ENCODE results near the gene ZC3HAV1L.
"Not testable (repeated sequence)": the region's sequence is repeated elsewhere in the genome, so short reads cannot be mapped to it uniquely, and the experiment has no call there.

The ZC3HAV1L gene

DNA sequence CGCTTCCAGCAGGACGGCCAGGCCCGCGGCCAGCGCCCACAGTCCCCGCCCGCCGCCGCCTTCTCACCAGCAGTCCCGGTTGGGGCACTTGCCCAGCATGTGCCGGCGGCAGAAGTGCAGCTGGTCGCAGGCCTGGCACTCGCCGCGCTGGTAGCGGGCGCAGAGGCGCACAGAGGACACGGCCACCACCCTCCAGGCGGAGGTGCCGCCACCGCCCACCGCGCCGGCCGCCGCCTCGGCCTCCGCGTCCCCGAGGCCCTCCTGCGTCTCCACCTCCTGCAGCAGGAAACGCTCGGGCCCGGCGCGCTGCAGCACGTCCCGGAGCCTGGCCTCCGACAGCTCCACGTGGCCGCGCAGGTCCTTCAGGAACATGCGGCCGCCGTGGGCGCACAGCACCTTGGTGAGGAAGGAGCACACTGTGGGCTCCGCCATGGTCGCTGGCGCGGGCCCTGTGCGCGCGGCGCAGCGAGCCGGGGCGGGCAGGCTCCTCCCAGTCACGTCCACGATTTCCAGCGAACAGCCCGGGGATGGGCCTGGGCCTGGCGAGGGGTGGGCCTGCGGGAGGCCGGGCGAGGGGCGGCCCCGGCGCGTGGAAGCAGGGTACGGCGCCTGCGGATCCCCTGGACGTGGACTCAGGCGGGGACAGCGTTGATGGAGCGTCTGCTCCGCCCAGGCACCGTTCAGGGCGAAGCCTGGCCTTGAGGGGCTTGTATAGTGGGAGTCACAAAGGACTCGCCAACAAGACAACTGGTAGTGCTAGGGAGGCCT, at the start of gene ZC3HAV1L:
Gene ZC3HAV1L, minus strand, starts transcription at position 457 of the 768 bp plus-strand sequence. Its CDS starts 25 bp downstream, at position 432.
- peak; percentile 47 for DNase-seq

DNA sequence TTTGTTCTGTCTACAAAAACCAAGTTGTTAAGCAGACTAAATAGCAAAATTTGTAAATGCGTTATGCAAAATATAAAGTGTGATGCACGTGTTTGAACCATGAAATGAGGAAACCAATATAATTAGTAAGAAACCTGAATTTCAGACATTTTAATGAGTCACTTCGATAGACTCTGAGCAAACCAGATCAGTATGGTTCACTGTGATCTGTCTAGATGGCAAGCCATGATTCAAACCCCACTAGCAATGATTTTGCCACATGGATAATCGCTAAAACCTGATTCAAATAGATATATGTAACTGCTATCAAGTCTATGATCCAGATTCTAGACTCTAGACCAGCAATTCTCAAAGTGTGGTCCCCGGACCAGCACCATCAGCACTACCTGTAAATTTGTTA, 48.9 kb upstream of the ZC3HAV1L start:
- no peak for DNase-seq

GRCh38 chr7:139081584-139081983, 45.7 kb upstream of the ZC3HAV1L start:
- no peak for DNase-seq

DNA sequence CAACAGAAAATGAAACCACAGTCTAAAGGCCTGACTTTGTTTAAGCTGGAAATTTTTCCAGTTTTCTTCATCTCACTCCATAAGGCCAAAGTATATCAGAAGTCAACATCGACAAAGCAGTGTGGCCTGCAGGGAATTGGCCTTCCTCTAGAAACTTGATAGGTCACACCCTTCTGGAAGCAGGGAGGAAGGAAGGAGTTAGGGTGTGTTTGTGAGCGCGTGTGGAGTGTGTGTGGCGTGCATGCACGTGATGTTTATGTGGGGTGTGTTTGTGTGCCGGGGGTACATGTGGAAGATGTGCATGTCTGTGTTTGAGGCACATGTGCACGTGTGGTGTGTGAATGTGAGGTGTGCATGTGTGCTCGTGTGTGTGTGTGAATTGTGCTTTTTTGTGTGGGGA, 45.1 kb upstream of the ZC3HAV1L start:
- no peak for DNase-seq

- DNase-seq, result no peak
Measured at GRCh38 chr7:139079861-139080260, 44.0 kb upstream of the ZC3HAV1L start.

DNA sequence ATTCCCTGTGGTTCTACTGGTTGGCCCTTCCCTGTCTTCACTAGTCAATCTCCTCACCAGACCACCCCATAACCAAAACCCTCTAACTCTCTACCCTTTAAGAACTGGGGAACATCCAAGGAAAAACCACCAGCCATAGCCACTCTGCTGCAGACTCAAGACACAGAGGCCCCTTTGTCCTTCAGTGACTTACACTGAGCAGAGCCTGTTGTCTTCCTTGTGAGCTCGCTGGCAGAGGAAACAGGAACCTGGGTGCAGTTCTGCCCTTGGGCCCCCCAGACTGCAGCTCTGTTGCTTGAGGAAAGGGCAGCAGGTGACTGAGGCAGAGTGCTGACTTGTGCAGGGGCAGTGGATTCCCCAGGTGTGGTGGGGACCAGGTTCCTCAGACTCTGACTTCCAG, 43.1 kb upstream of the ZC3HAV1L start:
- DNase-seq, result no peak

DNA sequence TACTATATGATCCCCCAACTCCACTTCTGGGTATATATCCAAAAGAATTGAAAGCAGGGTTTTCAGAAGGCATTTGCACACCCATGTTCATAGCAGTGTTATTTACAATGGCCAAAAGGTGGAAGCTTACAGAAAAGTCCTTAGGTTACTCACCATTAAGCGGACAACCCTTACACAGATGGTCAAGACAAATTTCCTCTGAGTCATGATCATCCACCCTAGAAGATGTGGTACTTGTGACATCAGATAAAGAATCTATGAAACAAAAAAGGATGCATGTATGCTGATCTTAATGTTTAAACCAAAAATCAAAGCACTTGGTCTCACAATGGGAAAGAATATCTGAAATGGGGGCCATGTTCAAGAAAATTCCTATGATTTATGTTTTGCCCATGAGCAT, 42.6 kb upstream of the ZC3HAV1L start:
- peak; percentile 46 for DNase-seq

DNA sequence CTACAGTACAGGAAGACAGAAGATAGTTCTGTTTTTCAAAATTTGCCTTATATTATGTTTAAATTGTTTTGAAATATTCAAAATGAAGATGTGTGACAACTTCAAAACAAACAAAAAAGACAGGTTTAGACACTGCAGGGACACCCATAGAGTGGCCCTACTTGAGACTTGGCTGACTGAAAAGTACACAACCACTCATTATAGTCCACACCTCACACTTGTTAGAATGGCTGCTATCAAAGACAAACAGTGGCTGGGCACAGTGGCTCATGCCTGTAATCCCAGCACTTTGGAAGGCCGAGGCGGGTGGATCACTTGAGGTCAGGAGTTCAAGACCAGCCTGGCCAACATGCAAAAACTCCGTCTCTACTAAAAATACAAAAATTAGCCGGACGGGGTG, 41.9 kb upstream of the ZC3HAV1L start:
- not testable (repeated sequence) for DNase-seq

GRCh38 chr7:139075871-139076686, 40.2 kb upstream of the ZC3HAV1L start:
- no peak for DNase-seq

- peak; percentile 74 for DNase-seq
Measured at GRCh38 chr7:139075031-139075652, 39.3 kb upstream of the ZC3HAV1L start.

DNA sequence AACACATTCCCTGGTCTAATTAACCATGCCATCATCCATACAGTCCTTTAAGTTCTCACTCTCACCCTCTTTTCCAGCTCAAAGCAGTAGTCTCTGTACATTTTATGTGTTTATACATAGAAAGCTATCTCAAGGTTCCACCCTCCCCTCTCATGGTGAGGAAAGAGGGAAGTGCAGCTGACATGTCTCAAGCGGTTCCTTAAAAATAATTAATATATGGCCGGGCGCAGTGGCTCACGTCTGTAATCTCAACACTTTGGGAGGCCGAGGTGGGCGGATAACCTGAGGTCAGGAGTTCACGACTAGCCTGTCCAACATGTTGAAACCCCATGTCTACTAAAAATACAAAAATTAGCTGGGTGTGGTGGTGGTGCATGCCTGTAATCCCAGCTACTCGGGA, 37.0 kb upstream of the ZC3HAV1L start:
- DNase-seq, result no peak

GRCh38 chr7:139071680-139072079, 35.8 kb upstream of the ZC3HAV1L start:
- no peak for DNase-seq

GRCh38 chr7:139068544-139069399, 32.9 kb upstream of the ZC3HAV1L start:
- no peak for DNase-seq

GRCh38 chr7:139066315-139066714, 30.5 kb upstream of the ZC3HAV1L start:
- DNase-seq, result no peak

DNA sequence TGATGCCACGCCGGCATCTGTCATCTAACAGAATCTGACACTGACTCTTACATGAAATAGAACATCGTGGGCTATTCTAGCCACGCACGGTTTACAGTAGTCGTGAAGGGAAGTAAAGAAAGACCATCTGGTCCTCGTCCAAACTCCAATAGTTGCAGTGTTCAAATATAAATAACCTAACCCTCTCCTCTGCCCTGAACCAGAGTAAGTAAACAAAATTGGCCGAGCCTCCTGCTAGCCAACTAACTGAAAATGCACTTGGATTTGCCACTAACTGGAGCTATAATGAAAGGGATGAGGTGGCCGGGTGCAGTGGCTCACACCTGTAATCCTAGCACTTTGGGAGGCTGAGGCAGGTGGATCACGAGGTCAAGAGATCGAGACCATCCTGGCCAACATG, 29.5 kb upstream of the ZC3HAV1L start:
- DNase-seq, result no peak

DNA sequence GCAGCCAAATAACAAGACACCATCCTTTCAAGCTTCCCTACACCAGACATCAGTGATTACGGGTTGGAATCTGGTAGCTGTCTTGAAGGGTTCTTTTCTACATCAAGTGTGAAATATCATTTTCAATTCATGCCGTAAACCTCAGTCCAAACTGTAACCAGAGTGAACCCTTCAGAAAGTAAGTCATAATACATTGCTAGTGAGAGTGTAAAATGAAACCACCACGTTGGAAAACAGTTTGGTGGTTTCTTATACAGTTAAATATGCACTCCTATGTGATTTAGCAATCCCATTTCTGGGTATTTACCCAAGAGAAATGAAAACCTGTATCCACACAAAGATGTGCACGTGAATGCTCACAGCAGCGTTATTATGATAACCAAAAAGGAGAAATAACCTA, 25.6 kb upstream of the ZC3HAV1L start:
- no peak for DNase-seq

DNA sequence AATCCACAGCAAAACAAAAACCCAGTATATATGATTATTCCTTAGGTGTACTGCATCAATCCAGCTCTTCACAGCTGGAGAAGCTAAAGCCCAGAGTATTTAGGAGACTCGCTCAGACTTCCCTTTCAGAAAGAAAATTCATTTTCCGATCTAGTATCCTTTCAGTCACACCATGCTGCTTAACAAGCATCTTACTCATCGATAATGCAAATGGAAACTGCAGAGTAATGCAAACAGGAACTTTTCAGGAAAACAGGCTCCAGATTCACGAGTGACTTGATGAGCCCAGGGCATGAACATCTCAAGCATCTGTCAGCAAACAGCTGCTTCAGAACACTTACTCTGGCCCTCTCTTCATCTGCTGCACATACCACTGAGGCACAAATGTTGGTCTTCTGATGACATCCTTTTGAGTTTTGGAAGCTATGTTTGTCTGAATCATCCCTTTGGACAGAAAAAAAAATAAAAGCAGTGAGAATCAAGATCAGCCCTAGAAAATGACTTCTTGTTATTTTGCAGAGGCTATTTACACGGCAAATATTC, 24.9 kb upstream of the ZC3HAV1L start:
- no peak for DNase-seq

- DNase-seq, result no peak
Measured at GRCh38 chr7:139059905-139060304, 24.1 kb upstream of the ZC3HAV1L start.

DNA sequence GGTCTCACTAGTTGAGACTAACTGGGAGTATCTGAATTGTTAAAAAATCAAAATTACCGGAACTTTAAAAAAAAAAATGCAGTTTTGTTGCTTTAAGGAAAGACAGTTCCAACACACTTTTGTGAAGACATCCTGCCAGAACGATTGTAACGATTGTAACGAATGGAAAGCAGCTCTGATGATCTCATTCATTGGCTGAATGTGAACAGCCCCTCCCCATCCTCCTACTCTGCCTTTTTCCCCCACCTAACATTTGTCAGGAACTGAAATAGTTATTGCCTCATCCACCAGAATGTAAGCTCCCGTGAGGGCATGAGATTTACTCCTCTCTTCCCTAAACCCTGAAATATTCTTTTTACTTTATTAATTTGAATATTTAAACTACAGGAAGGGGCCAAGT, 23.1 kb upstream of the ZC3HAV1L start:
- no peak for DNase-seq

DNA sequence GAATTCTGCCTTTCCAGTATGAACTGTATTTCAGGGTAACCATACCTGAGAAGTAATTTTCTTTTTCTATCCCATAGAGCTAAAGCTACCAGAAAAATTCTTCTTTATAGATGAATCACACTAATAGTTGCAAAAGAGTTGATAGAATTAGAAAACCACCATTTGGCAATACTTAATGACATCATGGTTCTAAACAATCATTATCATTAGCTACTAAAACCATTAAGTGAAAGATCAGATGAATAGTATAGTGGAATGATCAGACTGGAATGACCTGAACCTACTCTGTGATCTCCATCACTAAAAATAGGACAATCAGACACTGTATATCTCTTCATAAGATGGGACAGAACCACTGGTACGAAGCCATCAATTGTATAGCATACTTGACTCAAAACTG, 19.8 kb upstream of the ZC3HAV1L start:
- DNase-seq, result no peak

- not testable (repeated sequence) for DNase-seq
Measured at GRCh38 chr7:139054656-139055055, 18.8 kb upstream of the ZC3HAV1L start.

- DNase-seq, result no peak
Measured at GRCh38 chr7:139054101-139054500, 18.3 kb upstream of the ZC3HAV1L start.

Data from HCEC 1CT (cell line).